Suprapubic skin (tissue), 4 donors: Measurements from ENCODE around the gene OSBP2.

Experiments used
- POLR2A ChIP-seq, 2 donors: fragments of 450-650 bp; IDR thresholded peaks; one replicate each; pipeline ENCODE4 v1.6.1; 2017; ENCODE audit warnings: antibody characterized with exemption in 2 of 2, mild to moderate bottlenecking in 2 of 2, moderate library complexity in 2 of 2
- POLR2AphosphoS5 ChIP-seq, 3 donors: sonication (generic); formaldehyde crosslinking; IDR thresholded peaks; one replicate each; pipeline ENCODE4 v1.6.1; 2017; ENCODE audit warnings: antibody characterized with exemption in 3 of 3
- TF ChIP-seq, protein P1 (sequence below), 2 donors: fragments of 200-600 bp in 1 of 2; fragments of 450-650 bp in 1 of 2; sonication (generic) in 1 of 2; IDR thresholded peaks; one replicate each; pipeline ENCODE4 v1.5.1; 2016 to 2019; ENCODE audit warnings: antibody characterized with exemption in 2 of 2, mild to moderate bottlenecking in 1 of 2, moderate library complexity in 1 of 2

DNA sequence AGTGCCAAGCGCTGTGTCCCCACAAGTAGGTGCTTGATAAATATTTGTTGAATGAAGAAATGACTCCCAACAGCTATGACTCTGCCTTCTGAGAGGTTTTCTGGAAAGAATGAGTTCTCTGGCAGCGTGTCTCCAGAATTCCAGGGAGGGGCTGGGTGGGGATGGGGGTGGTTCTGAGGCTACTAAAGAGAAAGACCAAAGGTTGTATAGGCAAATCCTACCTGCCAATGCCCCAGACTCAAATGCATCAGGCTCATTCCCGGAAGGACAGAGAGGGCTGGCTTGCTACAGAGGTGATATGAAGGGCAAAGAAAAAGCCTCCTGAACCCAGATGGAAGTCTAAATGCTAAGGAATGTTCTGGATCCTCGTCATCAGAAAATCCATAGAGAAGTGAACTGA is 28.9 kb upstream of the OSBP2 start:
- TF ChIP-seq, protein P1, sequence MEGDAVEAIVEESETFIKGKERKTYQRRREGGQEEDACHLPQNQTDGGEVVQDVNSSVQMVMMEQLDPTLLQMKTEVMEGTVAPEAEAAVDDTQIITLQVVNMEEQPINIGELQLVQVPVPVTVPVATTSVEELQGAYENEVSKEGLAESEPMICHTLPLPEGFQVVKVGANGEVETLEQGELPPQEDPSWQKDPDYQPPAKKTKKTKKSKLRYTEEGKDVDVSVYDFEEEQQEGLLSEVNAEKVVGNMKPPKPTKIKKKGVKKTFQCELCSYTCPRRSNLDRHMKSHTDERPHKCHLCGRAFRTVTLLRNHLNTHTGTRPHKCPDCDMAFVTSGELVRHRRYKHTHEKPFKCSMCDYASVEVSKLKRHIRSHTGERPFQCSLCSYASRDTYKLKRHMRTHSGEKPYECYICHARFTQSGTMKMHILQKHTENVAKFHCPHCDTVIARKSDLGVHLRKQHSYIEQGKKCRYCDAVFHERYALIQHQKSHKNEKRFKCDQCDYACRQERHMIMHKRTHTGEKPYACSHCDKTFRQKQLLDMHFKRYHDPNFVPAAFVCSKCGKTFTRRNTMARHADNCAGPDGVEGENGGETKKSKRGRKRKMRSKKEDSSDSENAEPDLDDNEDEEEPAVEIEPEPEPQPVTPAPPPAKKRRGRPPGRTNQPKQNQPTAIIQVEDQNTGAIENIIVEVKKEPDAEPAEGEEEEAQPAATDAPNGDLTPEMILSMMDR (IDR thresholded peaks at IDR 0.05), result no peak
- TF ChIP-seq POLR2AphosphoS5 (IDR thresholded peaks at IDR 0.05) (no peak), POLR2A (IDR thresholded peaks at IDR 0.05) (no peak)
